Measurements from ENCODE around the gene SAFB.

The SAFB gene

GRCh38 chr19:5590151-5590864 lies 32.6 kb upstream of the SAFB start:
- no peak overlapping the region for H3K27ac ChIP-seq
- TF ChIP-seq CTCF (conservative IDR thresholded peaks at IDR 0.05) (no peak), ZFX (IDR thresholded peaks at IDR 0.05) (no peak)

- H3K27ac ChIP-seq: no peak overlapping the region
- TF ChIP-seq ZFX (IDR thresholded peaks at IDR 0.05) (no peak), CTCF (conservative IDR thresholded peaks at IDR 0.05) (no peak)
Observed at GRCh38 chr19:5590865-5591154, 32.1 kb upstream of the SAFB start.

- no peak overlapping the region for H3K27ac ChIP-seq
- no peak for TF ChIP-seq CTCF (conservative IDR thresholded peaks at IDR 0.05)
- TF ChIP-seq ZFX (IDR thresholded peaks at IDR 0.05): no peak
Observed at GRCh38 chr19:5591476-5591875, 31.4 kb upstream of the SAFB start.

- TF ChIP-seq CTCF (conservative IDR thresholded peaks at IDR 0.05) (no peak), ZFX (IDR thresholded peaks at IDR 0.05) (no peak)
- no peak overlapping the region for H3K27ac ChIP-seq
Observed at GRCh38 chr19:5592531-5593342, 30.1 kb upstream of the SAFB start.

- H3K27ac ChIP-seq: no peak overlapping the region
- no peak for TF ChIP-seq ZFX (IDR thresholded peaks at IDR 0.05)
- TF ChIP-seq CTCF (conservative IDR thresholded peaks at IDR 0.05): no peak
Observed at GRCh38 chr19:5593343-5594255, 29.3 kb upstream of the SAFB start.

GRCh38 chr19:5594521-5594950 lies 28.3 kb upstream of the SAFB start:
- TF ChIP-seq ZFX (IDR thresholded peaks at IDR 0.05) (no peak), CTCF (conservative IDR thresholded peaks at IDR 0.05) (no peak)
- no peak overlapping the region for H3K27ac ChIP-seq
